GM18508 (cell line): ENCODE results near the gene EIF3F.

Experiments used
- ATAC-seq: cut with Tn5 transposase; IDR thresholded peaks from one replicate; pipeline ENCODE4 v1.9.1; 2021; ENCODE audit warnings: moderate number of reproducible peaks; ENCODE audit not compliant: insufficient read depth, unreplicated experiment

The EIF3F gene

GRCh38 chr11:8036002-8036802 lies 49.1 kb downstream of the EIF3F start:
- ATAC-seq, result no peak

GRCh38 chr11:8036986-8037385 lies 49.8 kb downstream of the EIF3F start:
- ATAC-seq, result no peak

DNA sequence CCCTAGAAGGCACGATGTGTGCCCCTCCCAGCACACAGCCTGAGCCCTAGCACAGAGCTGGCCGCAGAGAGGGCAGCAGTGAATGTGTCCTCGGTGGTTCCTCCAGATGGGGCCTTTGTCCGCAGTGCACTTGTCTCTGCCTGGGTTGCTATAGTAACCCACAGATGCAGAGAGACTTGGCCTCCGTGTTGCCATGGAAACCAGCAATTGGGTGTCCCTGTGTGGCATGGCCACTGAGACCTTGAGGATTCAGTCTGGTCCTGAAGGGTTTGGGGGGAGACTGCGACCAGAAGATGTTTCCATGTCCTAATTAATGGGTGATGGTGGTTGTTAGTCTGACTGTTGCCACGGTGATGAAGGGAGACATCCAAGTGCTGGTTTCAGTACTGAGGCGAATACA lies 51.3 kb downstream of the EIF3F start:
- ATAC-seq, result no peak

GRCh38 chr11:8038811-8039529 lies 51.8 kb downstream of the EIF3F start:
- no peak for ATAC-seq

GRCh38 chr11:8039530-8040260 lies 52.6 kb downstream of the EIF3F start:
- no peak for ATAC-seq

DNA sequence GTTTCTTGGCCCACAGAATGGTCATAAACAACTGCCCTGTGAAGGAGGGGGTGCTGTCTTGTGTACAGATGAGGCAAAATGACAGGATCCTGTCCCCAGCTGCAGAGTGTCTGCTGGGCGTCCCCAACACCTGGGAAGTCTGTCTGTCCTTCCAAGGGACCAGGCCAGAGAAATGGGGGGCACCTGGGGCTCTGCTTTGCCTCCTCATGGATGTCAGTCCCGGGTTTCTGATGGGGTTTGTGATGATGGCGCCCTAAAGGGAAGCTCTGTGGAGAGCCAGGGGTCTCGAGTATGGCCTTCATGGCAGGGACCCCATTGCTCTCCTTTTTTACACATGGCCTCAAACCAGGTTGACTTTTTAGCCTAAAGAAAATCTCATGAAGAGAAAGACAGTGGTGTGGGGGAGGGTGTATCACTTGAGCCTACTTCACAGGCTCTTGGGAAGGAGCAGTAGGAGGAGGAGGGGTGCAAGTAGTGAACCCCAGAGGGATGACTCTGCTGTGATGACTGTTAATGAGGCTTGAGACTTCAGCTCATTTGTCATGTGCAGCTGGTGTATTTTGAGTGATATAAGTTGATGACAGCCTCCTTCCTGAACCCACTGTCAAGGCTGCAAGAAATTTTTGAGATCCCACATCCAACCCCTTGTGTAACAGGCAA lies 53.3 kb downstream of the EIF3F start:
- no peak for ATAC-seq

- ATAC-seq, result no peak
Observed at GRCh38 chr11:8040921-8041285, 53.8 kb downstream of the EIF3F start.

DNA sequence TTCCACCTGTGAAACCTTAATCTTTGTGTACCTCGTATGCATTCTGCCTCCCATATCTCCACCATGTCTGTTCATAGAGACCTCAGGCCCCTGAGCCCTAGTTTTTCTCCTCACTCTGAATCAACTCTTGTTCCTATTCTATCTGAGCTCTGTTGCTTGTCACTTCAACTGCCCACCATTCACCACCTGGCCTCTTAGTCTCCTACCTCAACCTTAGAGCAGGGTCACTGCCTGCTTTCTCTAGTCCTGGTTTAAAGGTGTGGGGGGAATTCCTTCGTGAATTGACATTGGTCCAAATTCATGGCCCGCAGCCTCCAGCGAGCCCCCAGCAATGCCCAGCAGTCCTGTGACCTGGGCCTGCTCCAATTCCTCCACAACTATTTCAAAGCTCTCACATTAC lies 54.4 kb downstream of the EIF3F start:
- ATAC-seq, result no peak

- no peak for ATAC-seq
Observed at GRCh38 chr11:8043756-8044155, 56.6 kb downstream of the EIF3F start.

- ATAC-seq, result no peak
Observed at GRCh38 chr11:8045839-8046238, 58.7 kb downstream of the EIF3F start.

GRCh38 chr11:8047382-8047781 lies 60.2 kb downstream of the EIF3F start:
- no peak for ATAC-seq

- ATAC-seq, result no peak
Observed at GRCh38 chr11:8049084-8049483, 61.9 kb downstream of the EIF3F start.
